ENCODE data around the gene GRK4. TPM values are rescaled to one million over a fixed set of nuclear protein-coding genes. Genes with fewer than 3 reads are reported as not detected.

The GRK4 gene
- total and polyA plus RNA-seq, 2 donors (not counting 1 experiment from before 2014, with no cell fraction given): 0.73 to 2.3 TPM

- H3K4me3 ChIP-seq (ENCODE audit: control extremely low read depth in 1 of 5, extremely low read depth in 1 of 5, insufficient read depth in 1 of 5, low read depth in 2 of 5, low read length in 4 of 5): no peak overlapping the region
- ATAC-seq (ENCODE audit: low read depth) (no peak), DNase-seq (no peak)
- H3K36me3 ChIP-seq (replicated peaks in 1 of 2; ENCODE audit: control extremely low read depth in 1 of 2, control insufficient read depth in 1 of 2, extremely low read depth in 1 of 2, insufficient read depth in 2 of 2, low read length in 1 of 2): peaks cover 0 to 79% of the 10 kb centered on the region in 2 experiments
- Mint-ChIP-seq H3K27me3 (no peaks in the 10 kb centered on the region), H3K27ac (no peak overlapping the region), H3K9me3 (ENCODE audit: insufficient read depth) (no peaks in the 10 kb centered on the region), H3K4me1 (peaks cover 16% of the 10 kb centered on the region), H3K4me3 (no peak overlapping the region)
- TF ChIP-seq CTCF (IDR thresholded peaks at IDR 0.05) (no peak), EZH2 (IDR thresholded peaks at IDR 0.05; ENCODE audit: borderline replicate concordance, insufficient read depth, low read depth, low read length, poor library complexity, severe bottlenecking) (no peak)
- 99% methylated on average over 21 of the region's 24 CpGs for WGBS (ENCODE audit: insufficient coverage)
- no peak overlapping the region for H3K9ac ChIP-seq (ENCODE audit: low read length)
- H3K9me3 ChIP-seq (ENCODE audit: control extremely low read depth in 1 of 3, control insufficient read depth in 2 of 3, insufficient read depth in 1 of 3, low read length in 2 of 3): no peaks in the 10 kb centered on the region
- peaks cover 8% of the 10 kb centered on the region for H4K20me1 ChIP-seq (ENCODE audit: control insufficient read depth, insufficient read depth, low read length, poor library complexity, severe bottlenecking)
- intact Hi-C loops (cut with micrococcal nuclease): no loop called here
- POLR2A ChIA-PET: no interaction called here
- no peaks in the 10 kb centered on the region for H3K27me3 ChIP-seq (replicated peaks in 1 of 4; ENCODE audit: control extremely low read depth in 1 of 4, control insufficient read depth in 3 of 4, insufficient read depth in 4 of 4, low read length in 3 of 4)
- H3K4me2 ChIP-seq (replicated peaks; ENCODE audit: low read depth, low read length, poor library complexity, severe bottlenecking): no peak overlapping the region
- H2AFZ ChIP-seq (ENCODE audit: insufficient read depth, low read depth, low read length, poor library complexity, severe bottlenecking): no peak overlapping the region
- no peak overlapping the region for H3K27ac ChIP-seq (ENCODE audit: low read length in 2 of 2)
- CTCF ChIA-PET: no interaction called here
- H3K4me1 ChIP-seq (ENCODE audit: control insufficient read depth in 2 of 2, insufficient read depth in 2 of 2, low read length in 2 of 2): peaks cover 0 to 11% of the 10 kb centered on the region in 2 donors
- peaks cover 3% of the 10 kb centered on the region for H3K79me2 ChIP-seq (ENCODE audit: control insufficient read depth, insufficient read depth, low read length)
Observed at GRCh38 chr4:2941138-2942036, 22.0 kb upstream of the GRK4 start.

GRCh38 chr4:2942037-2942531 is 21.3 kb upstream of the GRK4 start:
- Histone ChIP-seq H3K9ac (ENCODE audit: low read length) (no peak overlapping the region), H3K27me3 (replicated peaks in 1 of 4; ENCODE audit: control extremely low read depth in 1 of 4, control insufficient read depth in 3 of 4, insufficient read depth in 4 of 4, low read length in 3 of 4) (no peaks in the 10 kb centered on the region), H2AFZ (ENCODE audit: insufficient read depth, low read depth, low read length, poor library complexity, severe bottlenecking) (no peak overlapping the region), H3K9me3 (ENCODE audit: control extremely low read depth in 1 of 3, control insufficient read depth in 2 of 3, insufficient read depth in 1 of 3, low read length in 2 of 3) (no peaks in the 10 kb centered on the region), H3K79me2 (ENCODE audit: control insufficient read depth, insufficient read depth, low read length) (no peaks in the 10 kb centered on the region), H3K27ac (ENCODE audit: low read length in 2 of 2) (no peak overlapping the region), H3K4me3 (ENCODE audit: control extremely low read depth in 1 of 5, extremely low read depth in 1 of 5, insufficient read depth in 1 of 5, low read depth in 2 of 5, low read length in 4 of 5) (no peak overlapping the region), H3K4me1 (ENCODE audit: control insufficient read depth in 2 of 2, insufficient read depth in 2 of 2, low read length in 2 of 2) (peaks cover 0 to 4% of the 10 kb centered on the region in 2 donors), H3K4me2 (replicated peaks; ENCODE audit: low read depth, low read length, poor library complexity, severe bottlenecking) (no peak overlapping the region), H4K20me1 (ENCODE audit: control insufficient read depth, insufficient read depth, low read length, poor library complexity, severe bottlenecking) (peaks cover 7% of the 10 kb centered on the region), H3K36me3 (replicated peaks in 1 of 2; ENCODE audit: control extremely low read depth in 1 of 2, control insufficient read depth in 1 of 2, extremely low read depth in 1 of 2, insufficient read depth in 2 of 2, low read length in 1 of 2) (peaks cover 0 to 86% of the 10 kb centered on the region in 2 experiments)
- intact Hi-C loops (cut with micrococcal nuclease): no loop called here
- ATAC-seq (ENCODE audit: low read depth): no peak
- TF ChIP-seq EZH2 (IDR thresholded peaks at IDR 0.05; ENCODE audit: borderline replicate concordance, insufficient read depth, low read depth, low read length, poor library complexity, severe bottlenecking) (no peak), CTCF (IDR thresholded peaks at IDR 0.05) (no peak)
- CTCF ChIA-PET: no interaction called here
- no peak for DNase-seq
- Mint-ChIP-seq H3K4me1 (peaks cover 9% of the 10 kb centered on the region), H3K27me3 (no peaks in the 10 kb centered on the region), H3K27ac (peak overlapping the region; percentile 15), H3K9me3 (ENCODE audit: insufficient read depth) (no peaks in the 10 kb centered on the region), H3K4me3 (no peak overlapping the region)
- WGBS (ENCODE audit: insufficient coverage): 92% methylated on average over 21 of the region's 21 CpGs
- POLR2A ChIA-PET: no interaction called here
